H1 (cell line): Measurements from ENCODE around the gene ADAMTS9. TPM values are rescaled to one million over a fixed set of nuclear protein-coding genes. Genes with fewer than 3 reads are reported as not detected.

Experiments used
- CTCF ChIA-PET: fragments of 300-600 bp; sonication (Branson Sonifier 250); formaldehyde crosslinking; loops from one replicate; lab custom pipeline; 2021; ENCODE audit not compliant: partially characterized antibody; lab: Charles Lee
- POLR2A ChIA-PET: fragments of 300-600 bp; sonication (Branson Sonifier 250); formaldehyde crosslinking; loops from one replicate; lab custom pipeline; 2021; ENCODE audit warnings: inconsistent platforms; ENCODE audit not compliant: partially characterized antibody; lab: Charles Lee
- DNase-seq, 2 experiments: peaks; one replicate each; pipeline versions ENCODE4 v3.0.0 to v3.0.0-alpha.2; 2010 to 2022; ENCODE audit warnings: low spot score in 2 of 2, low read depth in 1 of 2, mixed read lengths in 1 of 2
- FAIRE-seq: peaks from 2 replicates; lab custom pipeline; 2011; peaks lifted over from hg19 to GRCh38; lab: Jason Lieb, UNC
- H2AFZ ChIP-seq: 2 replicates; pipeline ENCODE4 v1.8.1; 2012; ENCODE audit warnings: low read length, inconsistent platforms
- H2AK5ac ChIP-seq: 2 replicates; pipeline ENCODE4 v1.6.1; 2013; ENCODE audit warnings: low read depth, low read length
- H2BK120ac ChIP-seq: replicated peaks from 2 replicates; pipeline ENCODE3; 2013; ENCODE audit warnings: low read depth, low read length, inconsistent platforms
- H2BK12ac ChIP-seq: 2 replicates; pipeline ENCODE4 v1.6.1; 2013; ENCODE audit warnings: low read depth, low read length
- H2BK15ac ChIP-seq: 2 replicates; pipeline ENCODE4 v1.6.1; 2013; ENCODE audit warnings: low read length
- H2BK20ac ChIP-seq: 2 replicates; pipeline ENCODE4 v1.6.1; 2013; ENCODE audit warnings: low read length
- H2BK5ac ChIP-seq: 2 replicates; pipeline ENCODE4 v1.6.1; 2013; ENCODE audit warnings: low read depth, low read length
- H3K14ac ChIP-seq: 2 replicates; pipeline ENCODE4 v1.6.1; 2013; ENCODE audit warnings: inconsistent platforms; ENCODE audit not compliant: insufficient read length
- H3K18ac ChIP-seq: 2 replicates; pipeline ENCODE4 v1.6.1; 2013; ENCODE audit warnings: low read length; ENCODE audit errors: extremely low read depth
- H3K23ac ChIP-seq: 2 replicates; pipeline ENCODE4 v1.6.1; 2013; ENCODE audit warnings: inconsistent platforms; ENCODE audit not compliant: insufficient read length
- H3K23me2 ChIP-seq: 2 replicates; pipeline ENCODE4 v1.6.1; 2013; ENCODE audit warnings: low read depth, low read length
- H3K27ac ChIP-seq: 2 replicates; pipeline ENCODE4 v1.6.1; 2011; ENCODE audit warnings: low read depth, low read length, inconsistent platforms
- H3K27me3 ChIP-seq, 4 experiments: replicated peaks in 1 of 4; 1 replicate in 1 of 4; 2 replicates in 3 of 4; pipeline versions ENCODE4 v1.6.1 to v1.8.1; 2011 to 2013; ENCODE audit warnings: low read length in 3 of 4, mild to moderate bottlenecking in 3 of 4, inconsistent platforms in 2 of 4, mixed read lengths in 2 of 4, moderate library complexity in 1 of 4; ENCODE audit not compliant: control insufficient read depth in 3 of 4, insufficient read depth in 3 of 4; ENCODE audit errors: extremely low read depth in 1 of 4
- H3K36me3 ChIP-seq, 4 experiments: 2 replicates each; pipeline versions ENCODE4 v1.6.1 to v1.8.1; 2011 to 2013; ENCODE audit warnings: mild to moderate bottlenecking in 4 of 4, low read length in 3 of 4, moderate library complexity in 2 of 4, control low read depth in 1 of 4, inconsistent platforms in 1 of 4; ENCODE audit not compliant: insufficient read depth in 4 of 4, control insufficient read depth in 2 of 4
- H3K4ac ChIP-seq: replicated peaks from 2 replicates; pipeline ENCODE3; 2013; ENCODE audit warnings: low read length, low read depth, mixed read lengths, inconsistent platforms; ENCODE audit not compliant: insufficient read length
- H3K4me1 ChIP-seq, 4 experiments: replicated peaks in 1 of 4; 1 replicate in 1 of 4; 2 replicates in 3 of 4; pipeline versions ENCODE4 v1.6.1 to v1.8.1; 2011 to 2013; ENCODE audit warnings: low read length in 3 of 4, inconsistent platforms in 2 of 4, mixed read lengths in 1 of 4; ENCODE audit not compliant: insufficient read depth in 4 of 4, control insufficient read depth in 3 of 4
- H3K4me2 ChIP-seq, 2 experiments: 2 replicates each; pipeline versions ENCODE4 v1.6.1 to v1.8.1; 2011 to 2013; ENCODE audit warnings: low read depth in 2 of 2, low read length in 2 of 2, control low read depth in 1 of 2, inconsistent platforms in 1 of 2, mild to moderate bottlenecking in 1 of 2; ENCODE audit not compliant: insufficient read depth in 1 of 2
- H3K4me3 ChIP-seq, 4 experiments: fragments of 200-600, 300-600 bp in 1 of 4; sonication (generic), shearing (Covaris generic), sonication (Bioruptor Twin) in 1 of 4; 2 replicates each; pipeline versions ENCODE4 v1.5.1 to v1.8.1; 2011 to 2016; ENCODE audit warnings: low read length in 4 of 4, low read depth in 3 of 4, control low read depth in 2 of 4, inconsistent platforms in 2 of 4, mild to moderate bottlenecking in 2 of 4, mixed read lengths in 1 of 4, moderate library complexity in 1 of 4; ENCODE audit not compliant: insufficient read depth in 2 of 4; ENCODE audit errors: extremely low read depth in 1 of 4
- H3K56ac ChIP-seq: replicated peaks from 2 replicates; pipeline ENCODE3; 2013; ENCODE audit warnings: low read depth, mild to moderate bottlenecking, mixed read lengths, low read length, inconsistent platforms; ENCODE audit not compliant: insufficient read length
- H3K79me1 ChIP-seq: 2 replicates; pipeline ENCODE4 v1.6.1; 2013; ENCODE audit warnings: low read depth, low read length, control low read depth
- H3K79me2 ChIP-seq, 2 experiments: 2 replicates each; pipeline versions ENCODE4 v1.6.1 to v1.8.1; 2012 to 2013; ENCODE audit warnings: low read length in 2 of 2, mild to moderate bottlenecking in 2 of 2, inconsistent platforms in 1 of 2; ENCODE audit not compliant: insufficient read depth in 2 of 2, control insufficient read depth in 1 of 2
- H3K9ac ChIP-seq, 4 experiments: replicated peaks in 1 of 4; 1 replicate in 1 of 4; 2 replicates in 3 of 4; pipeline versions ENCODE4 v1.6.1 to v1.8.1; 2011 to 2013; ENCODE audit warnings: low read depth in 3 of 4, low read length in 3 of 4, control low read depth in 2 of 4, mild to moderate bottlenecking in 2 of 4, moderate library complexity in 2 of 4, inconsistent platforms in 1 of 4; ENCODE audit errors: extremely low read depth in 1 of 4
- H3K9me3 ChIP-seq, 2 experiments: 2 replicates each; pipeline versions ENCODE4 v1.6.1 to v1.8.1; 2012 to 2013; ENCODE audit warnings: mild to moderate bottlenecking in 2 of 2, moderate library complexity in 2 of 2, control low read depth in 1 of 2, inconsistent platforms in 1 of 2, low read depth in 1 of 2, low read length in 1 of 2, mixed read lengths in 1 of 2; ENCODE audit not compliant: insufficient read depth in 2 of 2
- H4K20me1 ChIP-seq, 2 experiments: replicated peaks in 1 of 2; 2 replicates each; pipeline versions ENCODE3 to v1.8.1; 2011 to 2013; ENCODE audit warnings: inconsistent platforms in 2 of 2, low read length in 2 of 2, mild to moderate bottlenecking in 1 of 2; ENCODE audit not compliant: insufficient read depth in 2 of 2, control insufficient read depth in 1 of 2
- H4K5ac ChIP-seq: 2 replicates; pipeline ENCODE4 v1.6.1; 2013; ENCODE audit warnings: low read length, low read depth, mixed read lengths, inconsistent platforms; ENCODE audit not compliant: insufficient read length
- H4K8ac ChIP-seq: 2 replicates; pipeline ENCODE4 v1.8.0; 2013; ENCODE audit warnings: mild to moderate bottlenecking, moderate library complexity, low read length, inconsistent platforms; ENCODE audit not compliant: insufficient read depth; ENCODE audit errors: extremely low read depth
- H4K91ac ChIP-seq: replicated peaks from 2 replicates; pipeline ENCODE3; 2013; ENCODE audit warnings: low read length, mixed read lengths, inconsistent platforms; ENCODE audit not compliant: insufficient read length
- CREB1 ChIP-seq: IDR thresholded peaks from 2 replicates; pipeline ENCODE4 v1.6.1; 2012; ENCODE audit warnings: inconsistent platforms
- E2F6 ChIP-seq: IDR thresholded peaks from 2 replicates; pipeline ENCODE4 v1.6.1; 2012; ENCODE audit warnings: inconsistent platforms
- FOSL1 ChIP-seq: IDR thresholded peaks from 2 replicates; pipeline ENCODE4 v1.6.1; 2011; ENCODE audit warnings: mild to moderate bottlenecking, low read depth, low read length, moderate library complexity; ENCODE audit not compliant: insufficient read depth
- KDM4A ChIP-seq: IDR thresholded peaks from one replicate; pipeline ENCODE4 v1.7.1; 2012; ENCODE audit warnings: low read depth, mild to moderate bottlenecking, moderate library complexity, low read length, inconsistent platforms; ENCODE audit not compliant: severe bottlenecking
- RBBP5 ChIP-seq: IDR thresholded peaks from 2 replicates; pipeline ENCODE4 v1.7.1; 2012; ENCODE audit warnings: low read depth, mild to moderate bottlenecking, inconsistent platforms, low read length, moderate library complexity, borderline replicate concordance
- SIN3A ChIP-seq, 2 experiments: IDR thresholded peaks in 1 of 2; conservative IDR thresholded peaks in 1 of 2; 2 replicates each; pipeline ENCODE4 v1.6.1; 2011 to 2012; ENCODE audit warnings: low read length in 2 of 2, improper control_type of control experiment in 1 of 2, low read depth in 1 of 2, mild to moderate bottlenecking in 1 of 2
- SP1 ChIP-seq: IDR thresholded peaks from 2 replicates; pipeline ENCODE4 v1.6.1; 2011; ENCODE audit warnings: low read depth, low read length
- SUZ12 ChIP-seq: fragments of 200-600 bp; sonication (generic); IDR thresholded peaks from 2 replicates; pipeline ENCODE4 v1.6.1; 2012; ENCODE audit warnings: mild to moderate bottlenecking, inconsistent platforms, low read length, moderate library complexity, mixed read lengths
- WGBS, 2 experiments: shearing (Covaris generic) in 1 of 2; methylation state at CpG; one replicate each; pipeline versions ENCODE4 v1.1.6 to v1.1.7; 2013 to 2015; ENCODE audit warnings: low lambda C conversion rate in 2 of 2, mixed read lengths in 2 of 2, inconsistent platforms in 1 of 2, low coverage in 1 of 2, missing lambda C conversion rate in 1 of 2; ENCODE audit not compliant: insufficient replicate concordance in 2 of 2, insufficient coverage in 1 of 2, insufficient read length in 1 of 2; ENCODE audit errors: extremely low coverage in 1 of 2, missing lambda C conversion rate in 1 of 2; 5-methylcytosine and 5-hydroxymethylcytosine counted together
- polyA plus RNA-seq, 7 experiments: library from polyadenylated mRNA; depleted of rRNA in 3 of 7; stranded (reverse) in 5 of 7; unstranded in 2 of 7; fragments of >200 nt in 5 of 7; fragments of 200-250 nt in 2 of 7; gene quantifications; 1 replicate in 5 of 7; 2 replicates in 1 of 7; 4 replicates in 1 of 7; pipeline versions ENCODE4 v1.2.1 to v1.2.3, GENCODE V29; 2011 to 2013; ENCODE audit warnings: missing spikeins in 2 of 7, mixed read lengths in 2 of 7
- total RNA-seq: library from RNA; stranded (reverse); fragmentation: NEBNext Ultra II Directional; extraction: Animal tissue kit (Norgen Biotek cat#: 25700); gene quantifications from 2 replicates; pipeline ENCODE4 v1.2.1, GENCODE V29; 2021

ADAMTS9 gene
- total and polyA plus RNA-seq, 2 of the 8 experiments (the other 6 are each of a cell fraction or from before 2014, with no cell fraction given), result 0.20 to 0.41 TPM

- FAIRE-seq (no peak), DNase-seq (peak in 1 of 2 experiments; percentile 88)
- Histone ChIP-seq H4K91ac (no peak overlapping the region), H3K27me3 (peaks cover 29 to 69% (median 57%) of the 10 kb centered on the region in 4 experiments), H3K4ac (no peak overlapping the region), H3K79me1 (no peaks in the 10 kb centered on the region), H2BK5ac (no peak overlapping the region; the same call in 1 of the 2 replicates), H3K9me3 (no peaks in the 10 kb centered on the region), H3K14ac (no peak overlapping the region), H3K23me2 (peaks cover 27% of the 10 kb centered on the region; the same call in 1 of the 2 replicates), H4K5ac (no peak overlapping the region), H3K4me2 (peak overlapping the region; percentile 90 to 97), H2AFZ (peak overlapping the region; percentile 27; the same call in 1 of the 2 replicates), H2AK5ac (no peak overlapping the region), H3K36me3 (no peaks in the 10 kb centered on the region), H2BK120ac (no peak overlapping the region), H2BK12ac (no peak overlapping the region), H3K56ac (no peak overlapping the region), H4K8ac (no peak overlapping the region; the same call in none of the 2 replicates), H4K20me1 (peaks cover 2% of the 10 kb centered on the region in 2 experiments), H3K23ac (no peak overlapping the region), H2BK20ac (no peak overlapping the region), H3K18ac (no peak overlapping the region; the same call in 1 of the 2 replicates), H3K4me3 (peak overlapping the region; percentile 25 to 78 (median 66)), H3K27ac (no peak overlapping the region), H3K4me1 (peaks cover 10 to 29% (median 19%) of the 10 kb centered on the region in 4 experiments), H3K9ac (no peak overlapping the region), H2BK15ac (no peak overlapping the region), H3K79me2 (no peaks in the 10 kb centered on the region)
- ChIA-PET CTCF (no interaction called here), POLR2A (no interaction called here)
- 2% methylated on average over 35 of the region's 42 CpGs; no CpG with 5 or more reads in 1 of the 2 experiments for WGBS, 2 experiments
- TF ChIP-seq RBBP5, result peak; percentile 46; the same call in 1 of the 2 replicates
- peak; percentile 47 for TF ChIP-seq KDM4A
- no peak for TF ChIP-seq FOSL1
- TF ChIP-seq CREB1, result 0 out of 2 replicates have a peak, but pooled peaks have one; percentile 9
- peak; percentile 49; the same call in 1 of the 2 replicates for TF ChIP-seq SP1
- TF ChIP-seq SUZ12, result peak; percentile 43
- TF ChIP-seq E2F6, result 0 out of 2 replicates have a peak, but pooled peaks have one; percentile 0
- 0 out of 4 replicates have a peak, but pooled peaks of 1 of the 2 experiments have one; percentile 2 for TF ChIP-seq SIN3A (conservative IDR thresholded peaks at IDR 0.05 in 1 of 2, IDR thresholded peaks at IDR 0.05 in 1 of 2; ENCODE audit: low read depth in 1 of 2, low read length in 2 of 2)
Measured at GRCh38 chr3:64685800-64686445, 1.9 kb downstream of the ADAMTS9 start.
